ENCODE measurements around the gene PNPO.

The PNPO gene

DNA sequence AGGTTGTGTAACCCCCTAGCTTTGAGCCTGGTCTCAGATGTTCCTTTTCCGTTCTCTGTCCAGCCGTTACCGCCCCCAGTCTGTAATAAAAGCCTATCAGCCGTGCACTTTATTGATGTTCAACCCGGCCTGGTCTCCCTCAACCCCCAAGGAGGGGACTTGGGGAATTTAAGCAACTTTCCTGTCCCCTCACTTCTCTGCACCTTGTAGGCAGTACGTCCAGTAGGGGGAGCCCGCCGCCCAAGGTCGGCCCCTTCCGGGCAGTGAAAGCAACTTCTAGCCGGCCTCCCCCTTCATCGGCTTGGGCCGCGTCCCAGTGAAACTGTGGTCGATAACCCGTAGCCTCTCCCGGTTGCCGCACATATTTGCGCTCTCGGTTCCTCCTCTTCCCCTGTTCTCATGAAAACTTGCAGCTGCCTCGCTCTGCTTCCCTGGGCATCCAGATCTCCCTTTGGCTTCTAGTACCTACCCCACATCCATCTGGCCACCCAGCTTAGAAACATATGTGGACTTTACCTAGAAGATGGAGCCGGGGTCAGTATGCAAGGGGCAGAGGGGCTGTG lies 7.9 kb downstream of the PNPO start:
- TF ChIP-seq, protein P1, sequence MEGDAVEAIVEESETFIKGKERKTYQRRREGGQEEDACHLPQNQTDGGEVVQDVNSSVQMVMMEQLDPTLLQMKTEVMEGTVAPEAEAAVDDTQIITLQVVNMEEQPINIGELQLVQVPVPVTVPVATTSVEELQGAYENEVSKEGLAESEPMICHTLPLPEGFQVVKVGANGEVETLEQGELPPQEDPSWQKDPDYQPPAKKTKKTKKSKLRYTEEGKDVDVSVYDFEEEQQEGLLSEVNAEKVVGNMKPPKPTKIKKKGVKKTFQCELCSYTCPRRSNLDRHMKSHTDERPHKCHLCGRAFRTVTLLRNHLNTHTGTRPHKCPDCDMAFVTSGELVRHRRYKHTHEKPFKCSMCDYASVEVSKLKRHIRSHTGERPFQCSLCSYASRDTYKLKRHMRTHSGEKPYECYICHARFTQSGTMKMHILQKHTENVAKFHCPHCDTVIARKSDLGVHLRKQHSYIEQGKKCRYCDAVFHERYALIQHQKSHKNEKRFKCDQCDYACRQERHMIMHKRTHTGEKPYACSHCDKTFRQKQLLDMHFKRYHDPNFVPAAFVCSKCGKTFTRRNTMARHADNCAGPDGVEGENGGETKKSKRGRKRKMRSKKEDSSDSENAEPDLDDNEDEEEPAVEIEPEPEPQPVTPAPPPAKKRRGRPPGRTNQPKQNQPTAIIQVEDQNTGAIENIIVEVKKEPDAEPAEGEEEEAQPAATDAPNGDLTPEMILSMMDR (IDR thresholded peaks at IDR 0.05; ENCODE audit: control insufficient read depth, extremely low read depth, insufficient read depth), result peak; percentile 85
- DNase-seq (ENCODE audit: low read depth), result no peak
- H3K4me3 ChIP-seq (ENCODE audit: low read depth, low read length), result peak overlapping the region; percentile 38

DNA sequence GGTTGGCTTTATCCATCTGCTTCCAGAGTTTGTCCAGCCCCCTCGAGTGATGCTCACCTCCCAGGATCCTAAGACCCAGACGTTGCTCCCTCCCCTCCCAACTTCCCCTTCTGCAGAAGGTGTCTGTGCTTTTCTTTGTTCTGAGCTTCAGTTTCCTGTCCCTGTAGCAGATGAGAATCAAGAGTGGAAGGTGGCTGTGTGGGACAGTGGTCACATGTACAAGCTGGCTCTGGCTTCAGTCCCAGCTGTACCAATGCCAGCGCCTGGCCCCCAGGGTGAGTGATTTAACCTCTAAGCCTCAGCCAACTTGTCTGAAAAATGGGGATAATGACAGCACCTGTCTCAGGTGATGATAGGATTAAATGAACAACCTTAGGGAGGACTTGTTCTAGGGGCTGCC lies 8.6 kb downstream of the PNPO start:
- DNase-seq (ENCODE audit: low read depth), result no peak
- TF ChIP-seq, protein P1 (IDR thresholded peaks at IDR 0.05; ENCODE audit: control insufficient read depth, extremely low read depth, insufficient read depth), result no peak
- peak overlapping the region; percentile 38 for H3K4me3 ChIP-seq (ENCODE audit: low read depth, low read length)

DNA sequence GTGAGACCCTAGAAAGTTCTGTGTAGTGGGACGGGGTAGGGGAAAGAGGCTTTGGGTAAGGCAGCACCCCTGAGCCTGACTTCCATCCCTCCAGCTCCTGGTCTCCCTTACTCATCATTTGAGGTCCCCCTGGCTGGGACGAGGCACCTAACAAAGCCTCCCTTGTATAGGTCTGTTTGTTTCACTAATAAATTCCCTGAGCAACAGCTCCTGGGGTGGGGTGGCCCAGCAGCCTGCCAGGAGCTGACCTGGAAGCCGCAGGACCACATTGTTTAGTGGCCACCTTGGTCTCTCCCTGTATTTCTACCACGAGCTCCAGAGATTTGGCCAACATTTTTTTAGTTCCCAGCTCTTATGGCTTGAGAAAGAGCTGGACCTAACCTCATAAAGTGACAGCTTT lies 9.1 kb downstream of the PNPO start:
- H3K4me3 ChIP-seq (ENCODE audit: low read depth, low read length), result no peak overlapping the region
- DNase-seq (ENCODE audit: low read depth), result no peak
- TF ChIP-seq, protein P1 (IDR thresholded peaks at IDR 0.05; ENCODE audit: control insufficient read depth, extremely low read depth, insufficient read depth), result no peak

DNA sequence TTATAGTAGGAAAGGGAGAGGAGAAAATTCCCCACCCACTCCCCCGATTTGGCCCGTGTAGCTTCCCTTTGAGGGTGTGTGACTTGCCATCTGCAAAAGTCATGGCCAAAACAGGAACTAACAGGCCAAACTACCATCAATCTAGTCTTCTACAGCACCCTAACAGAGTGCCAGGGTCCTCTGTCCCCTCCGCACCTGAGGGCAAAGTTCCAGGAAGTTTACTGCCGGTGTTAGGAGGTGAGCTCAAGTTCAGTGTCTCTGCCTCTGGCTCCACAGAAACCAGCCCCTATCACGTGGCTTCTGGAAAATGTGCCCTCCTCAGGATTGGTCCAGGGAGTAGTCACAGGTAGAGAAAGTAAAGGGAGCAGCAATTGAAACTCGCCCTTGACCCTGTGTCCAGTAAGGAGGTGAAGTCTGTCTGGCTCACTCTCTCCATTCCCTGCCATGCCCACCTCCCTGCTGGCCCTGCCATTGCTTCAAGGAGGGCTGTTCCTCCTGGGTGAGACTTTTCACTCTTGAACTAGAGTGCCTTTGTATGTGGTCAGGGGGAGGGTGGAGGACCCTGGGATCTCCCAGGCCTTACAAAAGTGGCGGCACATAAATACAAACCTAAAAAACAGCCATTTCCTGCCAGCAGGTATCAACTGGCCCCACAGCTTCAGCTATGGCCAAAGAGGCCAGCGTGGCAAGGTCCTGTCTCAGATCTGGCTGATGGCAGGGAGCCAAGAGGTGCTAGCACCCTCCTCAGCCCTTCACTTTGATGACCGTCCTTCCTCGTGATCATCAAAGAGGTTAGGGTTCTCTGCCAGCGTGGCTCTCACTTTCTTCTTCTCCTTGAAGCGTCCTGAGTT lies 11.0 kb downstream of the PNPO start:
- TF ChIP-seq, protein P1 (IDR thresholded peaks at IDR 0.05; ENCODE audit: control insufficient read depth, extremely low read depth, insufficient read depth), result no peak

DNA sequence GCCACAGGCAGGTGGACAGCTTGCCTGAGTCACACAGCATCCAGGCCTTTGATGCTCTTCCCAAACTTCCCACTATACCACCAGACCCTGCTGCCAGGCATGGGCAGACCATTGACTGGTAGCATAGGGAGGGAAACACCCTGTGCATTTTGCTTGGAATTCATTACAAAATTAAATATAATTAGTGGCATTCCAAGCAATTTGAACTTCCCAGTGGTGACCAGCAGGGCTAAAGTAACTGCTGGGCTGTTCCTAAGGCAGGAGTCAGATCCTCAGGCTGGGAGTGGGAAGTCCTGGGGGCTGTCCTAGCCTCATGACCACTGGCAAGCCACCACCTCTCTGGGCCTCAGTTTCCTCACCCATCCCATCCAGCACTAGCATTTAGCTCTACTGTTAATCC lies 12.5 kb downstream of the PNPO start:
- no peak overlapping the region for H3K4me3 ChIP-seq (ENCODE audit: low read depth, low read length)
- TF ChIP-seq, protein P1 (IDR thresholded peaks at IDR 0.05; ENCODE audit: control insufficient read depth, extremely low read depth, insufficient read depth), result no peak
- no peak for DNase-seq (ENCODE audit: low read depth)

More for the DNA sequence above, 11.0 kb downstream of the PNPO start:
- no peak overlapping the region for H3K4me3 ChIP-seq (ENCODE audit: low read depth, low read length)
- DNase-seq (ENCODE audit: low read depth), result no peak

DNA sequence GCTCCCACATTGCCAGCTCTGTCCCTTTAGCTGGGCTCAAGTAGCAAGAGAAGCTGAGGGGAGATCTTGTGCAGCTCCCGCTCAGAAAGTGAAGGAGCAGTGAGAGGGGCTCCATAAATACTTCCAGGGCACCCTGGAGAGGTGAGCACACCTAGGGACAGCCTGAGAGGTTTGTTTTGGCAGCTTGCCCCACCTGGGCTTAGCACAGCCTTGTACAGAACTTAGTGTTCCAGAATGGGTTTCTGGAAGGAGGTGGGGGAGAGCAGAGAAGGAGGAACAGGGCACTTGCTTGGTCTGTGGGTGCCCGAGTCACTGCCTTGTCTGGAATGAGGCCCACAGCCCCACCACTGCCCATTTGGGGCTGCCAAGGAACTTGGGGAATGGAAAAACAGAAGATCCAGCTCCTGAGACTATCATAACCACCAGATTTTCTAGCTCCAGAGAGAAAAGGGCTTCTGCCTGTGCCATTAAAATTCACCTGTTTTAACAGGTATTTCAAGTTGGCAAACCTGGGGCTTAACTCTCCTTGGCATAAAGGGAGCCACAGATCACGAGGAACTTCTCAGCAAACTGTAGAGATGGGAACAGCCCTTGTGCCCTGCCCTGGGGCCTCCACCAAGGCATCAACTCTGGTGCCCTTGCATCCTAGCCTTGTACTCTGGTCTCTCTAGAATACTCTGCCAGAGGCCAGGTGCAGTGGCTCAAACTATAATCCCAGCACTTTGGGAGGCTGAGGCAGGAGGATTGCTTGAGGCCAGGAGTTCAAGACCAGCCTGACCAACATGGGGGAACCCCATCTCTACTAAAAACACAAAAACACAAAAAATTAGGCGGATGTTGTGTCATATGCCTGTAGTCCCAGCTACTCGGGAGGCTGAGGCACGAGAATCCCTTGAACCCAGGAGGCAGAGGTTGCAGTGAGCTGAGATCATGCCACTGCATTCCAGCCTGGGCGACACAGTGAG lies 14.4 kb downstream of the PNPO start:
- TF ChIP-seq, protein P1 (IDR thresholded peaks at IDR 0.05; ENCODE audit: control insufficient read depth, extremely low read depth, insufficient read depth), result no peak
- peak; percentile 92 for DNase-seq (ENCODE audit: low read depth)
- peak overlapping the region; percentile 78 for H3K4me3 ChIP-seq (ENCODE audit: low read depth, low read length)

Measured in LNCaP clone FGC (cell line).